Mesenchymal stem cell (in vitro differentiated cells and primary cell): ENCODE measurements around the gene TENM3.
A peak's percentile ranks its signal among the peaks of the same experiment; 100 is the strongest.

ENCODE experiments used
- DNase-seq: peaks from one replicate; pipeline ENCODE4 v3.0.0-alpha.2; 2013
- H2AFZ ChIP-seq: one replicate; pipeline ENCODE4 v1.6.1; 2013; ENCODE audit warnings: low read depth, mild to moderate bottlenecking, control low read depth, inconsistent platforms, low read length, moderate library complexity
- H2AK5ac ChIP-seq: 2 replicates; pipeline ENCODE4 v1.6.1; 2013; ENCODE audit warnings: low read length, moderate library complexity, mild to moderate bottlenecking, inconsistent platforms; ENCODE audit not compliant: severe bottlenecking
- H2BK120ac ChIP-seq: one replicate; pipeline ENCODE4 v1.6.1; 2013; ENCODE audit warnings: low read depth, mild to moderate bottlenecking, inconsistent platforms, low read length, moderate library complexity
- H2BK12ac ChIP-seq, 2 experiments: one replicate each; pipeline ENCODE4 v1.6.1; 2013; ENCODE audit warnings: inconsistent platforms in 2 of 2, low read length in 2 of 2, mild to moderate bottlenecking in 2 of 2, moderate library complexity in 2 of 2, control low read depth in 1 of 2
- H2BK15ac ChIP-seq: one replicate; pipeline ENCODE4 v1.6.1; 2013; ENCODE audit warnings: mild to moderate bottlenecking, low read depth, inconsistent platforms; ENCODE audit not compliant: poor library complexity, severe bottlenecking
- H2BK5ac ChIP-seq: 2 replicates; pipeline ENCODE4 v1.6.1; 2013; ENCODE audit warnings: low read depth, mild to moderate bottlenecking, low read length, control low read depth, inconsistent platforms; ENCODE audit not compliant: poor library complexity, severe bottlenecking
- H3K14ac ChIP-seq, 2 experiments: one replicate each; pipeline ENCODE4 v1.6.1; 2013; ENCODE audit warnings: inconsistent platforms in 2 of 2, low read length in 2 of 2, control low read depth in 1 of 2, mild to moderate bottlenecking in 1 of 2, moderate library complexity in 1 of 2
- H3K18ac ChIP-seq, 2 experiments: one replicate each; pipeline ENCODE4 v1.6.1; 2013; ENCODE audit warnings: inconsistent platforms in 2 of 2, low read length in 2 of 2, control low read depth in 1 of 2, low read depth in 1 of 2, mild to moderate bottlenecking in 1 of 2
- H3K23ac ChIP-seq, 2 experiments: one replicate each; pipeline ENCODE4 v1.6.1; 2013; ENCODE audit warnings: inconsistent platforms in 2 of 2, low read length in 2 of 2, mild to moderate bottlenecking in 2 of 2, moderate library complexity in 2 of 2, control low read depth in 1 of 2
- H3K27ac ChIP-seq: 2 replicates; pipeline ENCODE4 v1.5.1; 2013; ENCODE audit warnings: mild to moderate bottlenecking, moderate library complexity, low read length, control low read depth, inconsistent platforms; ENCODE audit not compliant: poor library complexity, severe bottlenecking
- H3K27me3 ChIP-seq, 2 experiments: 2 replicates each; pipeline versions ENCODE4 v1.6.1 to v1.7.0; 2013; ENCODE audit warnings: low read length in 2 of 2, mild to moderate bottlenecking in 2 of 2, moderate library complexity in 2 of 2, control low read depth in 1 of 2, inconsistent platforms in 1 of 2; ENCODE audit not compliant: control insufficient read depth in 1 of 2, insufficient read depth in 1 of 2
- H3K36me3 ChIP-seq, 2 experiments: 2 replicates each; pipeline versions ENCODE4 v1.6.1 to v1.7.0; 2013; ENCODE audit warnings: low read length in 2 of 2, control low read depth in 1 of 2, inconsistent platforms in 1 of 2, low read depth in 1 of 2, mild to moderate bottlenecking in 1 of 2; ENCODE audit not compliant: insufficient read depth in 2 of 2, control insufficient read depth in 1 of 2
- H3K4ac ChIP-seq, 2 experiments: one replicate each; pipeline ENCODE4 v1.6.1; 2013; ENCODE audit warnings: inconsistent platforms in 2 of 2, low read length in 2 of 2, mild to moderate bottlenecking in 2 of 2, moderate library complexity in 2 of 2, control low read depth in 1 of 2, low read depth in 1 of 2
- H3K4me1 ChIP-seq: 2 replicates; pipeline ENCODE4 v1.6.1; 2013; ENCODE audit warnings: low read depth, low read length, control low read depth; ENCODE audit not compliant: control insufficient read depth, insufficient read depth
- H3K4me2 ChIP-seq: 2 replicates; pipeline ENCODE4 v1.6.1; 2013; ENCODE audit warnings: low read length, mild to moderate bottlenecking, inconsistent platforms; ENCODE audit not compliant: poor library complexity, severe bottlenecking
- H3K4me3 ChIP-seq, 2 experiments: 2 replicates each; pipeline versions ENCODE4 v1.5.1 to v1.7.0; 2013; ENCODE audit warnings: low read length in 2 of 2, mild to moderate bottlenecking in 2 of 2, control low read depth in 1 of 2, low read depth in 1 of 2; ENCODE audit not compliant: insufficient read depth in 1 of 2
- H3K79me1 ChIP-seq: replicated peaks from 2 replicates; pipeline ENCODE4 v1.6.1; 2013; ENCODE audit warnings: mild to moderate bottlenecking, control low read depth, low read length, inconsistent platforms; ENCODE audit not compliant: poor library complexity, severe bottlenecking
- H3K9ac ChIP-seq: 2 replicates; pipeline ENCODE4 v1.7.0; 2013; ENCODE audit warnings: mild to moderate bottlenecking, low read length, moderate library complexity
- H3K9me3 ChIP-seq: 2 replicates; pipeline ENCODE4 v1.7.0; 2013; ENCODE audit warnings: mild to moderate bottlenecking, low read length; ENCODE audit not compliant: control insufficient read depth
- H4K8ac ChIP-seq: one replicate; pipeline ENCODE4 v1.6.1; 2013; ENCODE audit warnings: inconsistent platforms, mild to moderate bottlenecking, low read length, moderate library complexity
- H4K91ac ChIP-seq: one replicate; pipeline ENCODE4 v1.6.1; 2013; ENCODE audit warnings: mild to moderate bottlenecking, low read length, inconsistent platforms
- WGBS: methylation state at CpG from one replicate; pipeline ENCODE4 v1.1.7; 2013; ENCODE audit warnings: mixed read lengths; 5-methylcytosine and 5-hydroxymethylcytosine counted together

TENM3 gene

GRCh38 chr4:182314537-182314936 lies 71.3 kb downstream of the TENM3 start:
- Histone ChIP-seq H3K18ac (no peak overlapping the region), H2BK12ac (no peak overlapping the region), H3K14ac (no peak overlapping the region), H3K4me2 (no peak overlapping the region), H3K27ac (no peak overlapping the region), H2BK5ac (no peak overlapping the region), H3K9ac (no peak overlapping the region), H3K4me1 (no peaks in the 10 kb centered on the region), H3K4ac (no peak overlapping the region), H2AFZ (no peak overlapping the region), H3K36me3 (no peaks in the 10 kb centered on the region), H3K4me3 (no peak overlapping the region), H2BK120ac (no peak overlapping the region), H4K8ac (no peak overlapping the region), H3K27me3 (no peaks in the 10 kb centered on the region), H3K9me3 (peaks cover 10% of the 10 kb centered on the region), H3K23ac (no peak overlapping the region), H4K91ac (no peak overlapping the region), H2BK15ac (no peak overlapping the region), H2AK5ac (no peak overlapping the region), H3K79me1 (peaks cover 23% of the 10 kb centered on the region)
- no CpG with 5 or more reads among the region's 2 CpGs for WGBS
- no peak for DNase-seq

- Histone ChIP-seq H2BK120ac (peak overlapping the region; percentile 5), H3K9ac (no peak overlapping the region), H2BK12ac (no peak overlapping the region), H2AFZ (no peak overlapping the region), H4K8ac (no peak overlapping the region), H3K79me1 (peaks cover 22% of the 10 kb centered on the region), H3K9me3 (peaks cover 10% of the 10 kb centered on the region), H3K18ac (no peak overlapping the region), H3K23ac (no peak overlapping the region), H2AK5ac (no peak overlapping the region), H3K27ac (no peak overlapping the region), H3K36me3 (no peaks in the 10 kb centered on the region), H3K4ac (no peak overlapping the region), H3K27me3 (no peaks in the 10 kb centered on the region), H3K4me2 (no peak overlapping the region), H2BK5ac (no peak overlapping the region), H4K91ac (no peak overlapping the region), H3K14ac (no peak overlapping the region), H3K4me1 (peaks cover 2% of the 10 kb centered on the region), H2BK15ac (no peak overlapping the region), H3K4me3 (no peak overlapping the region)
- no peak for DNase-seq
- WGBS, result no CpG with 5 or more reads among the region's 1 CpG
These were observed 75.1 kb downstream of the TENM3 start for GRCh38 chr4:182318256-182318655.

GRCh38 chr4:182320092-182320491 lies 76.9 kb downstream of the TENM3 start:
- H2BK15ac ChIP-seq, result no peak overlapping the region

GRCh38 chr4:182320580-182320979 lies 77.4 kb downstream of the TENM3 start:
- no peak overlapping the region for H2AK5ac ChIP-seq
- peaks cover 0 to 5% of the 10 kb centered on the region in 2 experiments for H3K36me3 ChIP-seq
- H3K27ac ChIP-seq, result no peak overlapping the region
- H3K18ac ChIP-seq, result no peak overlapping the region
- no peak overlapping the region for H3K14ac ChIP-seq
- WGBS, result 83% methylated on average over 2 of the region's 3 CpGs
- H2BK12ac ChIP-seq, result no peak overlapping the region
- H3K79me1 ChIP-seq, result peaks cover 22% of the 10 kb centered on the region
- H2AFZ ChIP-seq, result no peak overlapping the region
- no peak overlapping the region for H4K8ac ChIP-seq
- peaks cover 2% of the 10 kb centered on the region for H3K4me1 ChIP-seq
- H3K27me3 ChIP-seq, result no peaks in the 10 kb centered on the region
- no peak overlapping the region for H2BK15ac ChIP-seq
- no peak overlapping the region for H4K91ac ChIP-seq
- H3K4me3 ChIP-seq, result no peak overlapping the region
- no peak overlapping the region for H3K23ac ChIP-seq
- no peak overlapping the region for H3K4me2 ChIP-seq
- no peak overlapping the region for H2BK5ac ChIP-seq
- DNase-seq, result no peak
- H3K9ac ChIP-seq, result no peak overlapping the region
- no peak overlapping the region for H2BK120ac ChIP-seq
- H3K4ac ChIP-seq, result no peak overlapping the region
- no peaks in the 10 kb centered on the region for H3K9me3 ChIP-seq

More at GRCh38 chr4:182320092-182320491, 76.9 kb downstream of the TENM3 start:
- no peak overlapping the region for H3K27ac ChIP-seq
- H3K4ac ChIP-seq, result no peak overlapping the region
- H3K14ac ChIP-seq, result no peak overlapping the region
- no peak overlapping the region for H2BK5ac ChIP-seq
- 75% methylated on average over 6 of the region's 6 CpGs for WGBS
- no peaks in the 10 kb centered on the region for H3K27me3 ChIP-seq
- no peak for DNase-seq
- H4K91ac ChIP-seq, result no peak overlapping the region
- no peak overlapping the region for H2BK120ac ChIP-seq
- H2AK5ac ChIP-seq, result no peak overlapping the region
- peaks cover 22% of the 10 kb centered on the region for H3K79me1 ChIP-seq
- H3K4me1 ChIP-seq, result peaks cover 2% of the 10 kb centered on the region
- peaks cover under 1% of the 10 kb centered on the region for H3K9me3 ChIP-seq
- no peak overlapping the region for H3K18ac ChIP-seq
- no peak overlapping the region for H3K4me3 ChIP-seq
- H3K23ac ChIP-seq, result no peak overlapping the region
- H3K9ac ChIP-seq, result no peak overlapping the region
- H4K8ac ChIP-seq, result no peak overlapping the region
- H2AFZ ChIP-seq, result no peak overlapping the region
- H3K4me2 ChIP-seq, result no peak overlapping the region
- H3K36me3 ChIP-seq, result peaks cover 0 to 5% of the 10 kb centered on the region in 2 experiments
- H2BK12ac ChIP-seq, result no peak overlapping the region
